GM13977 (cell line): ENCODE data around the gene C20orf144.

Experiments
- DNase-seq: peaks from one replicate; pipeline ENCODE4 v3.0.0; 2012; ENCODE audit warnings: low spot score
- in situ Hi-C: fragments of 300-500 bp; cut with MboI; formaldehyde crosslinking; loops from one replicate; pipeline ENCODE4 v1.12.0; 2022; ENCODE audit warnings: low sequenced_read_pairs, low pct_unique_long_range_greater_than_20kb, mixed read lengths, inconsistent platforms; ENCODE audit not compliant: unreplicated experiment
- TF ChIP-seq, protein P1 (sequence below): IDR thresholded peaks from 2 replicates; pipeline ENCODE4 v1.5.1; 2012; ENCODE audit warnings: mild to moderate bottlenecking, control low read depth; ENCODE audit not compliant: insufficient read depth; ENCODE audit errors: extremely low read depth, missing control alignments

Gene C20orf144

DNA sequence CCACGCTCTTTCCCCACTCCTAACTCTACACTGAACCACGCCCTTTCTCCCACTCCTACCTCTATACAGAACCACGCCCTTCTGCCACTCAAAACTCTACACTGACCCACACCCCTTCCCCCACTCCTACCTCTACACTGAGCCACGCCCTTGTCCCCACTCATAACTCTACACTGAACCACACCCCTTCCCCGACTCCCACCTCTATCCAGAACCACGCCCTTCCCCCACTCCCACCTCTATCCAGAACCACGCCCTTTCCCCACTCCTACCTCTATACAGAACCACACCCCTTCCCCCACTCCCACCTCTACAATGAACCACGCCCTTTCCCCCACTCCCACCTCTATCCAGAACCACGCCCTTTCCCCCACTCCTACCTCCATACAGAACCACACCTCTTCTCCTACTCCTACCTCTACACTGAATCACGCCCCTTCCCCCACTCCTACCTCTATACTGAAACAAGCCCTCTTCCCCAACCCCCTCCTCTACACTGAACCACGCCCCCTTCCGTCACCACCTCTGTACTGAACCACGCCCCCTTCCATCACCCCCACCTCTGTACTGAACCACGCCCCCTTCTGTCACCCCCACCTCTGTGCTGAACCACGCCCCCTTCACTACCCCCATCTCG is 47.9 kb downstream of the C20orf144 start:
- in situ Hi-C loops: no loop called here
- DNase-seq: no peak
- TF ChIP-seq, protein P1, sequence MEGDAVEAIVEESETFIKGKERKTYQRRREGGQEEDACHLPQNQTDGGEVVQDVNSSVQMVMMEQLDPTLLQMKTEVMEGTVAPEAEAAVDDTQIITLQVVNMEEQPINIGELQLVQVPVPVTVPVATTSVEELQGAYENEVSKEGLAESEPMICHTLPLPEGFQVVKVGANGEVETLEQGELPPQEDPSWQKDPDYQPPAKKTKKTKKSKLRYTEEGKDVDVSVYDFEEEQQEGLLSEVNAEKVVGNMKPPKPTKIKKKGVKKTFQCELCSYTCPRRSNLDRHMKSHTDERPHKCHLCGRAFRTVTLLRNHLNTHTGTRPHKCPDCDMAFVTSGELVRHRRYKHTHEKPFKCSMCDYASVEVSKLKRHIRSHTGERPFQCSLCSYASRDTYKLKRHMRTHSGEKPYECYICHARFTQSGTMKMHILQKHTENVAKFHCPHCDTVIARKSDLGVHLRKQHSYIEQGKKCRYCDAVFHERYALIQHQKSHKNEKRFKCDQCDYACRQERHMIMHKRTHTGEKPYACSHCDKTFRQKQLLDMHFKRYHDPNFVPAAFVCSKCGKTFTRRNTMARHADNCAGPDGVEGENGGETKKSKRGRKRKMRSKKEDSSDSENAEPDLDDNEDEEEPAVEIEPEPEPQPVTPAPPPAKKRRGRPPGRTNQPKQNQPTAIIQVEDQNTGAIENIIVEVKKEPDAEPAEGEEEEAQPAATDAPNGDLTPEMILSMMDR: no peak

DNA sequence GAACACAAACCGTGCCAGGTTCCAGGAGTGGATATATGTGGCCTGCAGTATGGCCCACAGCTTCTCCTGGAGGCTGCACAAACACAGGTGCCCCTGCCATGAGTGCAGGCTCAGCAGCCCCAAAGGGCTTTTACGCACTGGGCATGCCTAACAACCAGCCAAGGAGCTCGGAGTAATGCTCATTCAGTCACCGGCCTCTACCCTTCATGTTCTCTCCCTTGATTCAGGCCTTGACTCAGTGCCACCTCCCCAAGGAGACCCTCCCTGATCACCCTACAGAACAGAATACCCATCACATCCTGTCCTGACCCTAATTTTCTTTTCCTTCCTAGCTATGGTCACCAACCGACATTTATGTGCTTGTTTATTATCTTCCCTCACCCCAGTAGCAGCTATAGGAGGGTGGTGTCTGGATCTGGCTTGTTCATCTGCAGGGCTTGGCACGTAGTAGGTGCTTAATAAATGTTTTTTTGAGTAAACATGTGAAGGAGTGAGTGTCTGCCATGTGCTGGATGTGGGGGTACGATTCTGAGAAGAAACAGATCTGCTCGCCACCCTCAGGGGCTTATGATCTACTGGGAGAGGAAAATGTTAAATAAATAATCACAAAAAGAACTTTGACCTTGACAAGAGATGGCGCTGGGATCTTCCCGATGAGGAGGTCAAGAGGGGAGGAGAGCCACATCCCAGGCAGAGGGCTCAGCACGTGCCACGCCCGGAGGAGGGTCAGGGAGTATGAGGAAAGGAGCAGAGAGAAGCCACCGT is 48.7 kb downstream of the C20orf144 start:
- TF ChIP-seq, protein P1: no peak
- in situ Hi-C loops: no loop called here
- DNase-seq: no peak

DNA sequence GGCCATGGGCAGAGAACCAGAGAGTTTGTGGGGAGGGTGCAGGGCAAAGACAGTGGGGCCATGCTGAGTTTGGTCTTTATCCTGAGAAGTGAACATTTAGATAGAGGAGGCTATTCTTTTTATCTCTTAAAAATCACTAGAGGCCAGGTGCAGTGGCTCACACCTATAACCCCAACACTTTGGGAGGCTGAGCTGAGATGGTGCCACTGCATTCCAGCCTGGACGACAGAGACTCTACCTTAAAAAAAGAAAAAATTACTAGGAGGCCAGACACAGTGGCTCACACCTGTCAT is 49.3 kb downstream of the C20orf144 start:
- DNase-seq: no peak
- in situ Hi-C loops: no loop called here
- TF ChIP-seq, protein P1: no peak
